HepG2 (cell line): ENCODE results near the gene ZNF334. TPM values are rescaled to one million over a fixed set of nuclear protein-coding genes. Genes with fewer than 3 reads are reported as not detected.

Source experiments
- ATAC-seq: fragments of 200-7000 bp; cut with Tn5 transposase; 3 replicates; pipeline ENCODE4 v1.9.1; 2020; ENCODE audit warnings: mild to moderate bottlenecking, moderate library complexity
- BruUV-seq: library from RNA; stranded (reverse); fragments of 400-500 nt; replicated peaks from 2 replicates; lab custom pipeline; 2021; lab: Mats Ljungman, UMichigan
- CTCF ChIA-PET: fragments of 300-600 bp; formaldehyde crosslinking; extraction: SDS; loops from one replicate; lab custom pipeline; 2021; ENCODE audit warnings: low total read pairs, inconsistent platforms, low intra/inter-chr PET ratio; lab: Yijun Ruan, JAX
- POLR2A ChIA-PET: fragments of 350-600 bp; sonication (Branson Sonifier 250); formaldehyde crosslinking; loops from one replicate; lab custom pipeline; 2020; ENCODE audit warnings: antibody characterized with exemption, inconsistent platforms; lab: Yijun Ruan, JAX
- DNase-seq: peaks from one replicate; pipeline ENCODE4 v3.0.0-alpha.2; 2015; ENCODE audit warnings: low spot score
- FAIRE-seq: peaks from 3 replicates; lab custom pipeline; 2011; peaks lifted over from hg19 to GRCh38; lab: Jason Lieb, UNC
- H2AFZ ChIP-seq: one replicate; pipeline ENCODE4 v1.6.1; 2011; ENCODE audit warnings: low read length, inconsistent platforms
- H3K27ac ChIP-seq: fragments of 300-600 bp; 3 replicates; pipeline ENCODE4 v1.8.0; 2011; ENCODE audit warnings: mixed run types, mild to moderate bottlenecking, mixed read lengths, low read length, inconsistent platforms; ENCODE audit not compliant: insufficient read depth; ENCODE audit errors: extremely low read length
- H3K27me3 ChIP-seq, 2 experiments: fragments of 200-600 bp in 1 of 2; 2 replicates in 1 of 2; 3 replicates in 1 of 2; pipeline versions ENCODE4 v1.6.0 to v1.8.0; 2011; ENCODE audit warnings: low read length in 2 of 2, mild to moderate bottlenecking in 2 of 2, moderate library complexity in 2 of 2, inconsistent platforms in 1 of 2; ENCODE audit not compliant: insufficient read depth in 2 of 2, control insufficient read depth in 1 of 2
- H3K36me3 ChIP-seq, 2 experiments: fragments of 200-600 bp in 1 of 2; replicated peaks in 1 of 2; 2 replicates in 1 of 2; 3 replicates in 1 of 2; pipeline versions ENCODE4 v1.5.1 to v1.8.0; 2011; ENCODE audit warnings: low read length in 2 of 2, inconsistent platforms in 1 of 2; ENCODE audit not compliant: insufficient read depth in 2 of 2, control insufficient read depth in 1 of 2
- H3K4me1 ChIP-seq: 2 replicates; pipeline ENCODE4 v1.5.1; 2012; ENCODE audit warnings: low read length, inconsistent platforms; ENCODE audit not compliant: insufficient read depth
- H3K4me2 ChIP-seq: 2 replicates; pipeline ENCODE4 v1.6.0; 2011; ENCODE audit warnings: low read depth, low read length, inconsistent platforms
- H3K4me3 ChIP-seq, 3 experiments: fragments of 200-600 bp in 1 of 3; sonication (generic), shearing (Covaris generic) in 1 of 3; replicated peaks in 1 of 3; 2 replicates each; pipeline ENCODE4 v1.5.1; 2011 to 2016; ENCODE audit warnings: low read length in 3 of 3, inconsistent platforms in 2 of 3, low read depth in 2 of 3, mild to moderate bottlenecking in 2 of 3, control low read depth in 1 of 3, mixed read lengths in 1 of 3; ENCODE audit not compliant: insufficient read depth in 1 of 3
- H3K79me2 ChIP-seq: one replicate; pipeline ENCODE4 v1.6.1; 2011; ENCODE audit warnings: low read length, inconsistent platforms; ENCODE audit not compliant: insufficient read depth
- H3K9ac ChIP-seq: 2 replicates; pipeline ENCODE4 v1.6.0; 2011; ENCODE audit warnings: mild to moderate bottlenecking, low read depth, low read length, inconsistent platforms; ENCODE audit not compliant: insufficient read depth
- H3K9me3 ChIP-seq: 2 replicates; pipeline ENCODE4 v1.5.1; 2012; ENCODE audit warnings: mild to moderate bottlenecking, low read length
- H4K20me1 ChIP-seq: 2 replicates; pipeline ENCODE4 v1.6.0; 2011; ENCODE audit warnings: inconsistent platforms, mild to moderate bottlenecking, low read length, moderate library complexity; ENCODE audit not compliant: insufficient read depth
- ARID3A ChIP-seq: IDR thresholded peaks from 2 replicates; pipeline ENCODE4 v1.6.1; 2012; ENCODE audit warnings: low read depth, low read length, improper control_type of control experiment
- ATF1 ChIP-seq: IDR thresholded peaks from 2 replicates; pipeline ENCODE4 v1.6.1; 2016; ENCODE audit warnings: mild to moderate bottlenecking, control low read depth
- CBX5 ChIP-seq: sonication (generic); formaldehyde crosslinking; IDR thresholded peaks from 2 replicates; pipeline ENCODE4 v1.4.0; 2020; ENCODE audit warnings: missing genetic modification reagents, borderline replicate concordance
- IKZF4 ChIP-seq: sonication (generic); formaldehyde crosslinking; IDR thresholded peaks from 2 replicates; pipeline ENCODE4 v1.5.1; 2020; ENCODE audit warnings: borderline replicate concordance, mild to moderate bottlenecking, low read depth, missing genetic modification reagents; ENCODE audit errors: not compliant biosample characterization
- MXI1 ChIP-seq: IDR thresholded peaks from 3 replicates; pipeline ENCODE4 v1.6.1; 2012; ENCODE audit warnings: low read depth, low read length, inconsistent platforms, borderline replicate concordance
- NFATC3 ChIP-seq: sonication (generic); formaldehyde crosslinking; IDR thresholded peaks from 2 replicates; pipeline ENCODE4 v1.5.1; 2020; ENCODE audit warnings: mild to moderate bottlenecking, missing genetic modification reagents
- NFE2L2 ChIP-seq: fragments of 150-350 bp; IDR thresholded peaks from 2 replicates; pipeline ENCODE4 v1.6.1; 2014; ENCODE audit warnings: low read length
- RARA ChIP-seq: IDR thresholded peaks from 2 replicates; pipeline ENCODE4 v1.6.1; 2016; ENCODE audit warnings: missing genetic modification reagents, missing compliant biosample characterization
- RBM39 ChIP-seq: fragments of 200-400 bp; formaldehyde crosslinking; IDR thresholded peaks from one replicate; pipeline ENCODE4 v1.6.1; 2018; ENCODE audit warnings: antibody characterized with exemption, mild to moderate bottlenecking, low read depth, low read length; ENCODE audit not compliant: poor library complexity, severe bottlenecking
- TOE1 ChIP-seq: sonication (generic); formaldehyde crosslinking; IDR thresholded peaks from 2 replicates; pipeline ENCODE4 v1.4.0; 2020; ENCODE audit warnings: mild to moderate bottlenecking, missing genetic modification reagents
- ZBTB7B ChIP-seq: sonication (generic); formaldehyde crosslinking; IDR thresholded peaks from 2 replicates; pipeline ENCODE4 v1.4.0; 2020; ENCODE audit warnings: missing genetic modification reagents
- ZNF280D ChIP-seq: sonication (generic); formaldehyde crosslinking; IDR thresholded peaks from 2 replicates; pipeline ENCODE4 v1.5.1; 2020; ENCODE audit warnings: mild to moderate bottlenecking, missing genetic modification reagents
- ZNF564 ChIP-seq: sonication (generic); formaldehyde crosslinking; IDR thresholded peaks from 2 replicates; pipeline ENCODE4 v1.8.1; 2023; ENCODE audit warnings: mild to moderate bottlenecking, missing genetic modification reagents
- WGBS: methylation state at CpG from one replicate; pipeline ENCODE4 v1.1.6; 2017; ENCODE audit warnings: low lambda C conversion rate; 5-methylcytosine and 5-hydroxymethylcytosine counted together
- in situ Hi-C: cut with HindIII; loops from 2 replicates; pipeline ENCODE4 v1.10.0; 2017; ENCODE audit warnings: low pct_unique_long_range_greater_than_20kb; ENCODE audit not compliant: extremely low pct_ligation_motif_present
- intact Hi-C: fragments of 100-400 bp; cut with micrococcal nuclease; formaldehyde crosslinking; loops from one replicate; pipeline ENCODE4 v1.10.0; 2022; ENCODE audit not compliant: unreplicated experiment
- polyA plus RNA-seq, 8 experiments: library from polyadenylated mRNA; depleted of rRNA in 3 of 8; stranded (reverse) in 7 of 8; unstranded in 1 of 8; fragments of >200 nt; fragmentation: Illumina TruSeq in 4 of 8; extraction: Trizol in 4 of 8; gene quantifications; 2 replicates each; pipeline versions ENCODE4 v1.2.1 to v1.2.3, GENCODE V29; 2011 to 2016; ENCODE audit warnings: low read depth in 4 of 8, missing spikeins in 1 of 8, mixed read lengths in 1 of 8; ENCODE audit not compliant: insufficient read depth in 1 of 8
- total RNA-seq, 5 experiments: library from RNA; depleted of rRNA; stranded (reverse); fragments of >200 nt; fragmentation: Illumina TruSeq; extraction: Trizol; gene quantifications; 2 replicates each; pipeline ENCODE4 v1.2.3, GENCODE V29; 2016; ENCODE audit warnings: low read depth in 1 of 5

ZNF334 gene
- total and polyA plus RNA-seq, 2 of the 13 experiments (the other 11 are each of a cell fraction or from before 2014, with no cell fraction given) = 4.8 to 7.8 TPM

GRCh38 chr20:46512943-46513844 is at the start of gene ZNF334 (continued):
- peak; percentile 71; the same call in 1 of the 2 replicates for TF ChIP-seq CBX5 (CRISPR knock-in tag)

- DNase-seq (peak; percentile 87), FAIRE-seq (peak; percentile 87), ATAC-seq (peak; percentile 74)
- H3K36me3 ChIP-seq = no peaks in the 10 kb centered on the region; a peak in 1 of 5 replicates
- peak overlapping the region; percentile 77 for H3K4me2 ChIP-seq
- peak overlapping the region; percentile 24 to 58 (median 29); a peak in 5 of 6 replicates for H3K4me3 ChIP-seq
- H3K4me1 ChIP-seq = peaks cover 72% of the 10 kb centered on the region
- H2AFZ ChIP-seq = peak overlapping the region; percentile 43
- peak overlapping the region; percentile 55 for H3K27ac ChIP-seq
- 29% methylated on average over 19 of the region's 19 CpGs for WGBS
- H3K9ac ChIP-seq = peak overlapping the region; percentile 18
- no TSS peak for BruUV-seq
- in situ Hi-C loops = loop anchor here (5.0 kb wide), 1 partner anchor 120 kb away; no protein-coding TSS in a partner anchor
- POLR2A ChIA-PET = interaction anchor here (0.9 to 1.5 kb wide), 5 partner anchors 45 to 146 kb away, joined by 3 to 4 read pairs (median 3); partner anchors contain the start of gene TP53RK
- H4K20me1 ChIP-seq = no peaks in the 10 kb centered on the region
- intact Hi-C loops = loop anchor here (1.0 to 2.0 kb wide), 2 partner anchors 44 to 119 kb away; no protein-coding TSS in a partner anchor
- H3K27me3 ChIP-seq = no peaks in the 10 kb centered on the region
- H3K9me3 ChIP-seq = no peaks in the 10 kb centered on the region
- CTCF ChIA-PET = interaction anchor here (0.6 to 1.4 kb wide), 5 partner anchors 31 to 137 kb away, joined by 3 to 13 read pairs (median 5); no protein-coding TSS in a partner anchor
- no peaks in the 10 kb centered on the region for H3K79me2 ChIP-seq
- TF ChIP-seq ZNF280D (CRISPR knock-in tag) (peak; percentile 55; the same call in 1 of the 2 replicates), ZBTB7B (CRISPR knock-in tag) (peak; percentile 43; the same call in 1 of the 2 replicates), TOE1 (peak; percentile 69; the same call in 1 of the 2 replicates), ATF1 (CRISPR knock-in tag) (0 out of 2 replicates have a peak, but pooled peaks have one; percentile 35), NFATC3 (0 out of 2 replicates have a peak, but pooled peaks have one; percentile 28), MXI1 (peak; percentile 27; the same call in 1 of the 3 replicates), RBM39 (peak; percentile 66), ARID3A (peak; percentile 96), ZNF564 (no peak), NFE2L2 (no peak), RARA (peak; percentile 51), IKZF4 (CRISPR knock-in tag) (peak; percentile 30)
Measured at GRCh38 chr20:46562373-46563169, 49.2 kb upstream of the ZNF334 start.
